ENCODE measurements around the gene DNAH17. TPM values are rescaled to one million over a fixed set of nuclear protein-coding genes. Genes with fewer than 3 reads are reported as not detected.
A peak's percentile ranks its signal among the peaks of the same experiment; 100 is the strongest.

Gene DNAH17
- total RNA-seq, 1 donor from 2014 or later = under 0.01 TPM

GRCh38 chr17:78416791-78417530 is 160.2 kb downstream of the DNAH17 start:
- H3K4me3 ChIP-seq (ENCODE audit: low read depth, low read length) = no peak overlapping the region
- peaks cover 11% of the 10 kb centered on the region for H3K36me3 ChIP-seq (ENCODE audit: control insufficient read depth, insufficient read depth, low read length)
- H3K27me3 ChIP-seq (ENCODE audit: control insufficient read depth, insufficient read depth, low read length) = no peaks in the 10 kb centered on the region
- no peak for DNase-seq (ENCODE audit: low read depth)
- no peak for FAIRE-seq
- TF ChIP-seq CTCF (IDR thresholded peaks at IDR 0.05; ENCODE audit: insufficient read depth, low read length, severe bottlenecking) = no peak

DNA sequence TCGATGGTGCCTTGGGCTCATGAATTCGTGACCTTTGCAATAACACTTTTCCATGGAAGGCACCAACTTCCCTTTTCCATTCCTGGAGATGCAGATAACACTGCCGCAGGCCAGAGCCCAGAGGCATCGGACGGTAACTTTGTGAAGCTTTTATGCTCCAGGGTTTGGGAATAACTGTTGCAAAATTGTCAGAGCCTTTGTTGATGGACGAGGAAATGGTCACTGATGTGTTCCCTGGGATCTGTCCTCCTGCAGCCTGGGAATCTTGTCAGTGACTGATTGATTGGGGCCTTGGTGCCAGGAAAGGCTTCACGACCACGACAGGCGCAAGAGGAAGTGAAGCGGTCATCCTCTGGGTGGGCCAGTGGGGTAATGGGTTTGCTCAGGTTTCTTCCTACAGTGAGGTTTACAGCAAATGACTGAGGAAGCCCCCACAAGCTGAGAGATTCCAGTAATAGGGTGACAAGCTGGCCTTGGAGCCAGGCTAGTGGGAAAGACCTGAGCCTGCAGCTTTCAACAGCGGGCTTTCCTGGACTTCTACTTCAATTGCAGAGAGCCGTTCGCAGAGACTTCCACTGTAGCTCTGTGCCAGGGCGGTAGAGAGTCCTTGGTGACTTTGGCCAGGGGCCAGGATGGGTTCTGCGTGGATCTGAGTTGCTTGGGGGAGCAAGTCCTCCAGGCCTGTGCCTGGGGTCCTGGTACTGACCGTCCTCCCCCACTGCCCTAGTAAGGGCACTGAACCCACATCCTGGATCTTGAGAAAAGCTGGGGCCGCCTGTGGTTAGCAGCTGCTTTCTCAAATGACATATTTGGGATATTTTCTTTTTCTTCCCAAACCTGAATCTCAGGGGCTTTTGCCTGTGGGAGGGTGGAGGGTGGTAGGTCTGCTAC is 161.1 kb downstream of the DNAH17 start:
- no peak for TF ChIP-seq CTCF (IDR thresholded peaks at IDR 0.05; ENCODE audit: insufficient read depth, low read length, severe bottlenecking)
- DNase-seq (ENCODE audit: low read depth) = no peak
- H3K27me3 ChIP-seq (ENCODE audit: control insufficient read depth, insufficient read depth, low read length) = no peaks in the 10 kb centered on the region
- H3K4me3 ChIP-seq (ENCODE audit: low read depth, low read length) = no peak overlapping the region
- peaks cover 10% of the 10 kb centered on the region for H3K36me3 ChIP-seq (ENCODE audit: control insufficient read depth, insufficient read depth, low read length)
- FAIRE-seq = no peak

DNA sequence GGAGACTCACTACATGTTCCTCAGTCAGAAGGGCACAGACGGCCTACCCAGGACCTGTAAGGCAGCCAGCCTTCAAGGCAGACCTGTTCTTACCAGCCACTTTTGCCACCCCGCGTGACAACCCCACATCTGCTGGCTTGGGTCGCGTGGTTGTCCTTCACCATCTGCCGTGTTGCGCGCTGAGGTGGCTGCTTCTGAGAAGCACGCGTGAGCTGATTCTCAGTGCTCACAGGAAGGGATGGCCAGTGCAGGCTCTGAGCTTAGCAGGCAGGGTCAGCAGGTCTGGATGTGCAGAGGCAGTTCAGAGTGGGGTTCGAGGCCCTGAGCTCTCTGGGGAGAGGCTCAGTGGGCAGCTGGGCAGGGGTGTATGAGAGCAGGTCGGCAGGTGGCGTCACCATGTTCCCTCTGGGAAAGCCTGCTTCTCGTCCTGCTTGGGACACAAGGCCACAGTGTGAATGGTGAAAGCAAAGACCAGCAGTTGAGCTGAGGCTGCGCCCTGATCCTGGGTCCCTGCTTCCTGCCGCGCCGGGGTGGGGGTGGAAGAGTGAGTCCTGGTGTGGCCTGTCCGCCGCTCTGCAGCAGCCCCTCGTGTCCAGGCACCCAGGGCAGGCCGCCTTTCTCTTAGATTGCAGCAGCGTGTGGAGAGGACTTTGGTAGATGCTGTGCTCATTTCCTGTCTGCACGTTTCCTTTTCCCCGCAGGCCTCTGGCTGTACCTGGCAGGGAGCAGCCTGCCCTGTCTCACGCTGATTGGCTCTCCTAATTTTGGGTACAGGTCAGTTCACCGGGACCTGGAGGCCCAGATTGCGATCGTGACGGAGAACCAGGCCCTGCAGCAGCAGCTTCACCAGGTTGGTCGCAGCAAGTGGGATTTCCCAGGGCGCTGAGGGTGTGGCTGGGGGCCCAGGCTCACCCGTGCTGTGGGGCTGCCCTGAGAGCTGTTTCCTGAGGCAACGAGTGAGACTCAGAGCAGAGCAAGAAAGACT is 162.7 kb downstream of the DNAH17 start:
- Histone ChIP-seq H3K4me3 (ENCODE audit: low read depth, low read length) (no peak overlapping the region), H3K36me3 (ENCODE audit: control insufficient read depth, insufficient read depth, low read length) (peaks cover 7% of the 10 kb centered on the region), H3K27me3 (ENCODE audit: control insufficient read depth, insufficient read depth, low read length) (no peaks in the 10 kb centered on the region)
- FAIRE-seq (no peak), DNase-seq (ENCODE audit: low read depth) (no peak)
- no peak for TF ChIP-seq CTCF (IDR thresholded peaks at IDR 0.05; ENCODE audit: insufficient read depth, low read length, severe bottlenecking)

DNA sequence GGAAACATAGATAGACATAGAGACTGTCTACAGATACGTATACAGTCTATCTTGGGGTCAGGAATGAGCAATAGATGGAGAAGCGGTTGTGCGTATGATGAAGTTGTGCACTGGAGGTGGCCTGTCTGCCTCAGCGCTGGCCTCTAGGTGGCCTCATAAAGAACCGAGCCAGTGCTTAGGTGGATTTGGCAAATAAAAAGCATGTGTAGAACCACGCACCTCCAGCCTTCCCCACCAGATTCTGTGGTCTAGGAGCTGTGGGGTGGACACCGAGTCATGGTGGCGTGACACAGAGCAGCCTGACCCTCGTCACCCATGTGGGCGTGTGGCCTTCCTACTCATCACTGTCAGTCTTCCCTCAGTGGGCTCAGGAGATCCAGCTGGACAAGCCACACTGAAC is 164.8 kb downstream of the DNAH17 start:
- Histone ChIP-seq H3K27me3 (ENCODE audit: control insufficient read depth, insufficient read depth, low read length) (no peaks in the 10 kb centered on the region), H3K4me3 (ENCODE audit: low read depth, low read length) (no peak overlapping the region), H3K36me3 (ENCODE audit: control insufficient read depth, insufficient read depth, low read length) (peaks cover 4% of the 10 kb centered on the region)
- peak; percentile 49 for TF ChIP-seq CTCF (IDR thresholded peaks at IDR 0.05; ENCODE audit: insufficient read depth, low read length, severe bottlenecking)
- DNase-seq (ENCODE audit: low read depth) (no peak), FAIRE-seq (no peak)

DNA sequence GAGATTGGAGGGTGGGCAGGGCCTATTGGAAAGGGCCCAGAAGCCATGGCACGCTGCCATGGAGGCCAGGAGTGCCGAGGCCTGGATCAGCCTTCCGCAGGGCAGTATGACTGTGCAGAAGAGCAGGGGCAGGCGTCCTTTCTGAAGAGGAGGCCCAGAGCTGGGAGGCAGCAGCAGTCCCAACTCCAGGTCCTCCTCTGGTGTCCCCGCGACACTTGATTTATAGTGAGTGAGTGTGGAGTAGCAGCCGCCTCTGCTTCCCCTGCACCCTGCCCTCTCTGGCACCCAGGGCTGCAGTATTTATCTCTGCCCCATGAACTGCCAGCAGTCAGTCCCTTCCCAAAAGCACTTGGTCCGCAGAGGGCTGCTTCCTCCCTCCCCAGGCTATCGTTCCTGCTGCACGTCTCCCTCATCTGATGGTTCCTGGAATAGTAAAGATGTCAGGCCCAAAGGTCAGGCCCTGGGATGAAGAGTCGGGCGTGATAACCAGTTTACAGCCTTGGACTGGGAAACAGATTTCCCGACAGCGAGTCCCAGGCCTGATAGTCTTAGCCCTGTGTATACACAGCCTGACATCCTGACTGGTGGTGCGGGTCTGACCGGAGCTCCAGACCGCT is 165.8 kb downstream of the DNAH17 start:
- Histone ChIP-seq H3K4me3 (ENCODE audit: low read depth, low read length) (no peak overlapping the region), H3K27me3 (ENCODE audit: control insufficient read depth, insufficient read depth, low read length) (no peaks in the 10 kb centered on the region), H3K36me3 (ENCODE audit: control insufficient read depth, insufficient read depth, low read length) (peaks cover 3% of the 10 kb centered on the region)
- FAIRE-seq (no peak), DNase-seq (ENCODE audit: low read depth) (no peak)
- no peak for TF ChIP-seq CTCF (IDR thresholded peaks at IDR 0.05; ENCODE audit: insufficient read depth, low read length, severe bottlenecking)

Measured in bronchial epithelial cell (primary cell).